Osteoblast (primary cell): ENCODE results near the gene SMARCD2. TPM values are rescaled to one million over a fixed set of nuclear protein-coding genes. Genes with fewer than 3 reads are reported as not detected.

Source experiments
- DNase-seq: peaks from one replicate; pipeline ENCODE4 v3.0.0; 2011; ENCODE audit warnings: low spot score, mixed read lengths; ENCODE audit not compliant: insufficient read length; ENCODE audit errors: missing footprints
- H2AFZ ChIP-seq: 2 replicates; pipeline ENCODE4 v1.6.0; 2011; ENCODE audit warnings: mild to moderate bottlenecking, low read length
- H3K27ac ChIP-seq: 2 replicates; pipeline ENCODE4 v1.5.1; 2011; ENCODE audit warnings: mild to moderate bottlenecking, low read depth, low read length, moderate library complexity
- H3K27me3 ChIP-seq: 2 replicates; pipeline ENCODE4 v1.6.0; 2012; ENCODE audit warnings: mild to moderate bottlenecking, control low read depth, inconsistent platforms, low read length, moderate library complexity; ENCODE audit not compliant: insufficient read depth
- H3K36me3 ChIP-seq: 2 replicates; pipeline ENCODE4 v1.5.1; 2011; ENCODE audit warnings: mild to moderate bottlenecking, low read length, control low read depth, moderate library complexity; ENCODE audit not compliant: insufficient read depth
- H3K4me1 ChIP-seq: 2 replicates; pipeline ENCODE4 v1.5.1; 2011; ENCODE audit warnings: mild to moderate bottlenecking, low read length, control low read depth, moderate library complexity; ENCODE audit not compliant: insufficient read depth
- H3K4me2 ChIP-seq: 2 replicates; pipeline ENCODE4 v1.6.0; 2011; ENCODE audit warnings: mild to moderate bottlenecking, low read length; ENCODE audit not compliant: insufficient read depth
- H3K4me3 ChIP-seq: fragments of 200-600 bp; sonication (generic); 3 replicates; pipeline ENCODE4 v1.5.1; 2012; ENCODE audit warnings: mild to moderate bottlenecking, low read length, inconsistent platforms; ENCODE audit not compliant: insufficient read depth
- H3K79me2 ChIP-seq: 2 replicates; pipeline ENCODE4 v1.6.0; 2012; ENCODE audit warnings: mild to moderate bottlenecking, low read length, control low read depth, inconsistent platforms; ENCODE audit not compliant: insufficient read depth
- H3K9me3 ChIP-seq: 2 replicates; pipeline ENCODE4 v1.5.1; 2011; ENCODE audit warnings: low read depth, low read length, control low read depth
- H4K20me1 ChIP-seq: 2 replicates; pipeline ENCODE4 v1.6.0; 2012; ENCODE audit warnings: mild to moderate bottlenecking, low read length, control low read depth; ENCODE audit not compliant: insufficient read depth
- CTCF ChIP-seq: IDR thresholded peaks from 2 replicates; pipeline ENCODE4 v1.5.1; 2011; ENCODE audit warnings: mild to moderate bottlenecking, low read depth, low read length, moderate library complexity; ENCODE audit errors: extremely low read depth
- total RNA-seq: library from RNA; depleted of rRNA; stranded (reverse); fragments of >200 nt; gene quantifications from 2 replicates; pipeline ENCODE4 v1.2.3, GENCODE V29; 2012

SMARCD2 gene
- total RNA-seq, 1 donor: 53.9 TPM

GRCh38 chr17:63833026-63833740, 9.3 kb downstream of the SMARCD2 start:
- Histone ChIP-seq H2AFZ (no peak overlapping the region), H4K20me1 (peaks cover 35% of the 10 kb centered on the region), H3K4me1 (peaks cover 9% of the 10 kb centered on the region), H3K9me3 (no peaks in the 10 kb centered on the region), H3K36me3 (peaks cover 73% of the 10 kb centered on the region), H3K27ac (no peak overlapping the region), H3K79me2 (peaks cover 52% of the 10 kb centered on the region), H3K4me2 (no peak overlapping the region), H3K4me3 (no peak overlapping the region), H3K27me3 (no peaks in the 10 kb centered on the region)
- TF ChIP-seq CTCF: no peak
- DNase-seq: no peak

GRCh38 chr17:63832455-63832854, 10.0 kb downstream of the SMARCD2 start:
- Histone ChIP-seq H3K4me2 (no peak overlapping the region), H3K4me3 (no peak overlapping the region), H3K27me3 (no peaks in the 10 kb centered on the region), H3K9me3 (no peaks in the 10 kb centered on the region), H3K4me1 (peaks cover 14% of the 10 kb centered on the region), H3K27ac (no peak overlapping the region), H3K36me3 (peaks cover 73% of the 10 kb centered on the region), H2AFZ (no peak overlapping the region), H4K20me1 (peaks cover 32% of the 10 kb centered on the region), H3K79me2 (peaks cover 52% of the 10 kb centered on the region)
- TF ChIP-seq CTCF: no peak
- DNase-seq: no peak

- Histone ChIP-seq H3K36me3 (peaks cover 72% of the 10 kb centered on the region), H3K27ac (no peak overlapping the region), H3K79me2 (peaks cover 48% of the 10 kb centered on the region), H3K4me2 (no peak overlapping the region), H4K20me1 (peaks cover 27% of the 10 kb centered on the region), H3K9me3 (no peaks in the 10 kb centered on the region), H3K27me3 (no peaks in the 10 kb centered on the region), H2AFZ (no peak overlapping the region), H3K4me3 (no peak overlapping the region), H3K4me1 (peaks cover 14% of the 10 kb centered on the region)
- no peak for TF ChIP-seq CTCF
- no peak for DNase-seq
These were observed 10.5 kb downstream of the SMARCD2 start for GRCh38 chr17:63832014-63832413.

- no peak overlapping the region for H3K27ac ChIP-seq
- no peak overlapping the region for H3K4me3 ChIP-seq
- H2AFZ ChIP-seq: no peak overlapping the region
- no peaks in the 10 kb centered on the region for H3K9me3 ChIP-seq
- H3K4me2 ChIP-seq: no peak overlapping the region
- no peak for DNase-seq
- H3K79me2 ChIP-seq: peaks cover 45% of the 10 kb centered on the region
- peaks cover 67% of the 10 kb centered on the region for H3K36me3 ChIP-seq
- H4K20me1 ChIP-seq: peaks cover 27% of the 10 kb centered on the region
- TF ChIP-seq CTCF: no peak
- no peaks in the 10 kb centered on the region for H3K27me3 ChIP-seq
- peaks cover 14% of the 10 kb centered on the region for H3K4me1 ChIP-seq
These were observed 11.0 kb downstream of the SMARCD2 start for GRCh38 chr17:63831505-63831904.
